Type B pancreatic cell (in vitro differentiated cells): ENCODE data around the gene HMCN1. TPM values are rescaled to one million over a fixed set of nuclear protein-coding genes. Genes with fewer than 3 reads are reported as not detected.

Experiments
- DNase-seq: peaks from one replicate; pipeline ENCODE4 v3.0.0; 2021; ENCODE audit warnings: mixed read lengths; ENCODE audit not compliant: unreplicated experiment; ENCODE audit errors: extremely low spot score
- H3K27ac Mint-ChIP-seq: 2 replicates; pipeline ENCODE4 v1.8.0; 2021; ENCODE audit warnings: mild to moderate bottlenecking, mixed read lengths
- H3K27me3 Mint-ChIP-seq: 2 replicates; pipeline ENCODE4 v1.8.0; 2021; ENCODE audit warnings: mixed read lengths
- H3K36me3 Mint-ChIP-seq: 2 replicates; pipeline ENCODE4 v1.8.0; 2021; ENCODE audit warnings: mixed read lengths
- H3K4me1 Mint-ChIP-seq: one replicate; pipeline ENCODE4 v1.8.0; 2021; ENCODE audit warnings: mixed read lengths; ENCODE audit not compliant: unreplicated experiment
- H3K4me3 Mint-ChIP-seq: 2 replicates; pipeline ENCODE4 v1.8.0; 2021; ENCODE audit warnings: mild to moderate bottlenecking, mixed read lengths
- H3K9me3 Mint-ChIP-seq: 2 replicates; pipeline ENCODE4 v1.8.0; 2021; ENCODE audit warnings: mixed read lengths
- total RNA-seq: library from RNA; stranded (reverse); gene quantifications from 2 replicates; pipeline ENCODE4 v1.2.1, GENCODE V29; 2021; ENCODE audit warnings: low replicate concordance
- TF ChIP-seq, protein P1 (sequence below): fragments of 200-600 bp; sonication (generic); conservative IDR thresholded peaks from 2 replicates; pipeline ENCODE4 v1.5.0; 2021; ENCODE audit warnings: antibody characterized with exemption, mild to moderate bottlenecking

HMCN1 gene
- total RNA-seq, 1 donor from 2014 or later = 13.2 TPM

DNA sequence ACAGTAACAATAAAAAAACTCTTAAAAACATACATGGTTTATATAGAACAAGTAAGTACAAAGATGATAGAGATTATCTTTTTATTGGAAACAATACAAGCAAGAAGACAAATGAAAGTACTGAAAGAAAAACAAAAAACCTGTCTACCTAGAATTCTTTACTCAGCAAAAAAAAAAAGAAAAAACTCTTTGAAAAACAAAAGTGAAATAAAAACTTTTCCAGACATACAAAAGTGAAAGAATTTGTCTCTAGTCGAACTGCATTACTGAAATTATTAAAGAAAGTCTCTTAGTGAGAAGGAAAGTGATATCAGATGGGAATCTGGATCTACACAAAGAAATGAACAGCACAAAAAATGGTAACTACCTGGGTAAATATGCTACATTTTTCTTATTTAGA lies 2.7 kb upstream of the HMCN1 start:
- no peak for DNase-seq
- no peak overlapping the region for H3K4me3 Mint-ChIP-seq
- TF ChIP-seq, protein P1, sequence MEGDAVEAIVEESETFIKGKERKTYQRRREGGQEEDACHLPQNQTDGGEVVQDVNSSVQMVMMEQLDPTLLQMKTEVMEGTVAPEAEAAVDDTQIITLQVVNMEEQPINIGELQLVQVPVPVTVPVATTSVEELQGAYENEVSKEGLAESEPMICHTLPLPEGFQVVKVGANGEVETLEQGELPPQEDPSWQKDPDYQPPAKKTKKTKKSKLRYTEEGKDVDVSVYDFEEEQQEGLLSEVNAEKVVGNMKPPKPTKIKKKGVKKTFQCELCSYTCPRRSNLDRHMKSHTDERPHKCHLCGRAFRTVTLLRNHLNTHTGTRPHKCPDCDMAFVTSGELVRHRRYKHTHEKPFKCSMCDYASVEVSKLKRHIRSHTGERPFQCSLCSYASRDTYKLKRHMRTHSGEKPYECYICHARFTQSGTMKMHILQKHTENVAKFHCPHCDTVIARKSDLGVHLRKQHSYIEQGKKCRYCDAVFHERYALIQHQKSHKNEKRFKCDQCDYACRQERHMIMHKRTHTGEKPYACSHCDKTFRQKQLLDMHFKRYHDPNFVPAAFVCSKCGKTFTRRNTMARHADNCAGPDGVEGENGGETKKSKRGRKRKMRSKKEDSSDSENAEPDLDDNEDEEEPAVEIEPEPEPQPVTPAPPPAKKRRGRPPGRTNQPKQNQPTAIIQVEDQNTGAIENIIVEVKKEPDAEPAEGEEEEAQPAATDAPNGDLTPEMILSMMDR = no peak
- peaks cover 20% of the 10 kb centered on the region for H3K4me1 Mint-ChIP-seq
- H3K27ac Mint-ChIP-seq = no peak overlapping the region
- peaks cover 26% of the 10 kb centered on the region for H3K27me3 Mint-ChIP-seq
- peaks cover 5% of the 10 kb centered on the region for H3K9me3 Mint-ChIP-seq
- no peaks in the 10 kb centered on the region for H3K36me3 Mint-ChIP-seq

GRCh38 chr1:185732951-185733350 lies 1.2 kb upstream of the HMCN1 start:
- Mint-ChIP-seq H3K4me3 (peak overlapping the region; percentile 48), H3K27me3 (peaks cover 26% of the 10 kb centered on the region), H3K9me3 (peaks cover 5% of the 10 kb centered on the region), H3K4me1 (peaks cover 20% of the 10 kb centered on the region), H3K36me3 (no peaks in the 10 kb centered on the region), H3K27ac (no peak overlapping the region)
- TF ChIP-seq, protein P1 = no peak
- no peak for DNase-seq

GRCh38 chr1:185734929-185735700 lies 924 bp downstream of the HMCN1 start:
- Mint-ChIP-seq H3K36me3 (no peaks in the 10 kb centered on the region), H3K27ac (peak overlapping the region; percentile 44), H3K4me1 (peaks cover 20% of the 10 kb centered on the region), H3K9me3 (peaks cover 8% of the 10 kb centered on the region), H3K27me3 (peaks cover 26% of the 10 kb centered on the region), H3K4me3 (peak overlapping the region; percentile 90)
- DNase-seq = no peak
- TF ChIP-seq, protein P1 = no peak

DNA sequence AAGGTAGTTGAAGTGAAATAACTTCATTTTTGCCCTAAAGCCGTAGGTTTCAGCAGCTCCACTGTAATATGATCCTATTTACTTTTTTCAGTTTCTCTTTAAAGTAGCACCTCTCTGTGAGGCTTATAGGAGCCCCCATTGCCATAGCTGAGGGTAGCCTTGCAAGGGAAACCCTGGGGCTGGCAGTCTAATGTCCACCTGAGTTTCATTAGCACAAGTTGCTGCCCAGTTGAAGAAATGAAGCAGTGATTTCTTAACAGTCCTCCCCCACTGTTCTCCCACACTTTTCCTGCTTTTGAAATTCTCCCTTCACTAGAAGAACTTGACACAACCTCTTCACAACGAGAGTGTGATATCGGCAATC lies 1.5 kb downstream of the HMCN1 start:
- H3K4me3 Mint-ChIP-seq = peak overlapping the region; percentile 90
- peaks cover 26% of the 10 kb centered on the region for H3K27me3 Mint-ChIP-seq
- peaks cover 20% of the 10 kb centered on the region for H3K4me1 Mint-ChIP-seq
- no peaks in the 10 kb centered on the region for H3K36me3 Mint-ChIP-seq
- peaks cover 9% of the 10 kb centered on the region for H3K9me3 Mint-ChIP-seq
- H3K27ac Mint-ChIP-seq = no peak overlapping the region
- no peak for DNase-seq
- TF ChIP-seq, protein P1 = no peak

- Mint-ChIP-seq H3K27me3 (peaks cover 15% of the 10 kb centered on the region), H3K36me3 (no peaks in the 10 kb centered on the region), H3K9me3 (peaks cover 12% of the 10 kb centered on the region), H3K27ac (no peak overlapping the region), H3K4me1 (peaks cover 4% of the 10 kb centered on the region), H3K4me3 (no peak overlapping the region)
- no peak for DNase-seq
- TF ChIP-seq, protein P1 = no peak
These were observed 5.8 kb downstream of the HMCN1 start for GRCh38 chr1:185739967-185740366.
